ENCODE data around the gene KNL1.

- no peak for TF ChIP-seq USF2 (IDR thresholded peaks at IDR 0.05; ENCODE audit: low read length)
- no peak for TF ChIP-seq POLR2A (IDR thresholded peaks at IDR 0.05; ENCODE audit: control extremely low read depth in 1 of 2, low read depth in 2 of 2, low read length in 2 of 2)
- TF ChIP-seq TAF1 (IDR thresholded peaks at IDR 0.05; ENCODE audit: low read depth, low read length): no peak
- TF ChIP-seq HDAC2 (IDR thresholded peaks at IDR 0.05; ENCODE audit: borderline replicate concordance in 1 of 2, low read depth in 2 of 2, low read length in 2 of 2): no peak
- TF ChIP-seq MAX (IDR thresholded peaks at IDR 0.05): no peak
- TF ChIP-seq CTCF (IDR thresholded peaks at IDR 0.05; ENCODE audit: control extremely low read depth in 1 of 3, insufficient read depth in 1 of 3, low read depth in 1 of 3, low read length in 3 of 3): no peak
- no peak for TF ChIP-seq EZH2 (IDR thresholded peaks at IDR 0.05; ENCODE audit: low read depth, low read length, severe bottlenecking)
Measured at GRCh38 chr15:40618906-40619305, 24.9 kb downstream of the KNL1 start.

Measured in H1 (cell line).